B cell (primary cell): ENCODE results near the gene EGFR. TPM values are rescaled to one million over a fixed set of nuclear protein-coding genes. Genes with fewer than 3 reads are reported as not detected.
A peak's percentile ranks its signal among the peaks of the same experiment; 100 is the strongest.

ENCODE experiments used
- ATAC-seq: fragments of 200-7000 bp; cut with Tn5 transposase; one replicate; pipeline ENCODE4 v1.10.0; 2021; ENCODE audit warnings: low read depth, mild to moderate bottlenecking, moderate number of reproducible peaks, moderate library complexity
- CTCF ChIA-PET: fragments of 350-600 bp; sonication (Branson Sonifier 250); formaldehyde crosslinking; loops from one replicate; lab custom pipeline; 2021; ENCODE audit warnings: antibody characterized with exemption, inconsistent platforms; lab: Charles Lee
- POLR2A ChIA-PET: fragments of 350-600 bp; sonication (Branson Sonifier 250); formaldehyde crosslinking; loops from one replicate; lab custom pipeline; 2021; ENCODE audit warnings: antibody characterized with exemption; lab: Charles Lee
- DNase-seq: peaks from one replicate; pipeline ENCODE4 v3.0.0; 2013
- H2AFZ ChIP-seq: 2 replicates; pipeline ENCODE4 v1.6.1; 2012; ENCODE audit warnings: mild to moderate bottlenecking, low read depth, low read length; ENCODE audit not compliant: insufficient read depth, poor library complexity, severe bottlenecking
- H3K27ac ChIP-seq, 2 donors: 1 replicate in 1 of 2; 2 replicates in 1 of 2; pipeline ENCODE4 v1.5.1; 2012 to 2013; ENCODE audit warnings: low read length in 2 of 2, mild to moderate bottlenecking in 2 of 2, moderate library complexity in 1 of 2
- H3K27me3 ChIP-seq, 4 experiments: fragments of 200-600 bp in 1 of 4; sonication (generic) in 1 of 4; replicated peaks in 1 of 4; 1 replicate in 2 of 4; 2 replicates in 2 of 4; pipeline versions ENCODE4 v1.6.1 to v1.7.0; 2013 to 2016; ENCODE audit warnings: low read length in 3 of 4, mild to moderate bottlenecking in 2 of 4, mixed read lengths in 1 of 4, moderate library complexity in 1 of 4; ENCODE audit not compliant: insufficient read depth in 4 of 4, control insufficient read depth in 3 of 4; ENCODE audit errors: control extremely low read depth in 1 of 4
- H3K36me3 ChIP-seq, 2 experiments: replicated peaks in 1 of 2; 1 replicate in 1 of 2; 2 replicates in 1 of 2; pipeline versions ENCODE4 v1.6.1 to v1.7.1; 2013; ENCODE audit warnings: low read length in 1 of 2; ENCODE audit not compliant: insufficient read depth in 2 of 2, control insufficient read depth in 1 of 2; ENCODE audit errors: control extremely low read depth in 1 of 2, extremely low read depth in 1 of 2
- H3K4me1 ChIP-seq, 2 donors: fragments of 200-600 bp in 1 of 2; sonication (generic) in 1 of 2; 1 replicate in 1 of 2; 2 replicates in 1 of 2; pipeline versions ENCODE4 v1.5.1 to v1.6.1; 2013 to 2017; ENCODE audit warnings: low read length in 2 of 2; ENCODE audit not compliant: control insufficient read depth in 2 of 2, insufficient read depth in 2 of 2
- H3K4me2 ChIP-seq: replicated peaks from 2 replicates; pipeline ENCODE3; 2012; ENCODE audit warnings: mild to moderate bottlenecking, low read depth, low read length; ENCODE audit not compliant: poor library complexity, severe bottlenecking
- H3K4me3 ChIP-seq, 5 experiments: fragments of 200-600 bp in 1 of 5; sonication (generic) in 1 of 5; 1 replicate in 3 of 5; 2 replicates in 2 of 5; pipeline versions ENCODE4 v1.5.1 to v1.7.0; 2011 to 2016; ENCODE audit warnings: low read length in 4 of 5, mild to moderate bottlenecking in 4 of 5, low read depth in 2 of 5, control low read depth in 1 of 5, moderate library complexity in 1 of 5; ENCODE audit not compliant: insufficient read depth in 1 of 5; ENCODE audit errors: control extremely low read depth in 1 of 5, extremely low read depth in 1 of 5
- H3K79me2 ChIP-seq: fragments of 200-600 bp; sonication (generic); one replicate; pipeline ENCODE4 v1.6.0; 2016; ENCODE audit warnings: low read length; ENCODE audit not compliant: control insufficient read depth, insufficient read depth
- H3K9ac ChIP-seq: fragments of 200-600 bp; sonication (generic); 2 replicates; pipeline ENCODE4 v1.6.1; 2017; ENCODE audit warnings: mild to moderate bottlenecking, low read length, moderate library complexity
- H3K9me3 ChIP-seq, 3 donors: one replicate each; pipeline versions ENCODE4 v1.6.1 to v1.7.1; 2013; ENCODE audit warnings: low read length in 2 of 3; ENCODE audit not compliant: control insufficient read depth in 2 of 3, insufficient read depth in 1 of 3; ENCODE audit errors: control extremely low read depth in 1 of 3
- H4K20me1 ChIP-seq: 2 replicates; pipeline ENCODE4 v1.6.0; 2012; ENCODE audit warnings: mild to moderate bottlenecking, low read length; ENCODE audit not compliant: insufficient read depth, control insufficient read depth, poor library complexity, severe bottlenecking
- H3K27ac Mint-ChIP-seq: one replicate; pipeline ENCODE4 v1.8.0; 2021; ENCODE audit warnings: mixed read lengths
- H3K27me3 Mint-ChIP-seq: one replicate; pipeline ENCODE4 v1.8.0; 2021; ENCODE audit warnings: mixed read lengths
- H3K4me1 Mint-ChIP-seq: one replicate; pipeline ENCODE4 v1.8.0; 2021; ENCODE audit warnings: mixed read lengths
- H3K4me3 Mint-ChIP-seq: one replicate; pipeline ENCODE4 v1.8.0; 2021; ENCODE audit warnings: mixed read lengths
- H3K9me3 Mint-ChIP-seq: one replicate; pipeline ENCODE4 v1.8.0; 2022; ENCODE audit warnings: mixed read lengths; ENCODE audit not compliant: insufficient read depth
- EZH2 ChIP-seq: IDR thresholded peaks from 2 replicates; pipeline ENCODE4 v1.6.1; 2012; ENCODE audit warnings: borderline replicate concordance, low read depth, mild to moderate bottlenecking, moderate library complexity, low read length; ENCODE audit not compliant: insufficient read depth, poor library complexity, severe bottlenecking
- WGBS: methylation state at CpG from one replicate; pipeline ENCODE4 v1.1.5; 2013; ENCODE audit warnings: missing lambda C conversion rate; ENCODE audit not compliant: insufficient coverage; 5-methylcytosine and 5-hydroxymethylcytosine counted together
- intact Hi-C: fragments of 100-400 bp; cut with micrococcal nuclease; formaldehyde crosslinking; loops from one replicate; pipeline ENCODE4 v1.10.0; 2022
- polyA plus RNA-seq: library from polyadenylated mRNA; depleted of rRNA; stranded (reverse); fragments of >200 nt; gene quantifications from 2 replicates; pipeline ENCODE4 v1.2.3, GENCODE V29; 2012
- total RNA-seq, 2 donors: library from RNA; stranded (reverse); fragments of 120-200 nt in 1 of 2; gene quantifications; 1 replicate in 1 of 2; 2 replicates in 1 of 2; pipeline versions ENCODE4 v1.2.3 to v1.2.4, GENCODE V29; 2013 to 2022
- TF ChIP-seq, protein P1 (sequence below): fragments of 200-600 bp; IDR thresholded peaks from one replicate; pipeline ENCODE4 v1.8.0; 2022; ENCODE audit warnings: antibody characterized with exemption, mild to moderate bottlenecking

The EGFR gene
- total and polyA plus RNA-seq, 2 donors (not counting 1 experiment from before 2014, with no cell fraction given) = not detected

DNA sequence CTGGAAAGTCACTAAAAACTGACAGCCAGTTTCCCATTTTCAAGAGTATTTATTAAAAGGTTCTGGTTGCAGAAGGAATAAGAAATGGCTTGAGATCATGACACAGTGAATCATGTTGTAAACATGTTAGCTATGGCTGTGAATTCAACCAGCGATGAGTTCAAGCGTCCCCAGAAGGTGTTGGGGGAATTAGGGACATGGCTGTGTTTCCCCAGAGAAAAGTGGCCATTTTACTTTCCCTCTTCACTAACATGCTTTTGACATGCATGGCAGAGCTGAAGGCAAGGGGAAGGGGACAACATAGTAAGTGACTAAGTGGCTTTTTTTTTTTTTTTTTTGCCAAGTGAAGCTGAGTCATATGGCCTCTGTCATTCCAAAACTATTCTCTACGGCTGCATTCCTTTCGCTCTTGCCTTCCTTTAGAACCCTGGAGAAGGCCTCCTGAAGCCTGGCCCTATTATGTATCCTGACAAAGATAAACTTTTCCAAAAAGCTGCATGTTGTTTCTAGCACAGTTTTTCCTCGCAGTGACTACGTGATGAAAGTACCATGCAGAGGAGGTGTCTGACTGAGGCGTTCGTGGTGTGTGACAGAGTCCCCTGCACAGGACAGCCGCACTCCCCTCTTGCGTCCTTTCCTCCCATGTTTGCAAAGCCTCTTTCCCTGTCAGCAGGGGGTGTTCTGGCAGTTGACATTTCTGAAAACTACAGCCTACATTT, 46.9 kb downstream of the EGFR start:
- Histone ChIP-seq H3K4me3 (no peak overlapping the region), H3K9me3 (no peaks in the 10 kb centered on the region), H3K9ac (no peak overlapping the region), H4K20me1 (no peaks in the 10 kb centered on the region), H3K4me1 (no peaks in the 10 kb centered on the region), H2AFZ (no peak overlapping the region), H3K27ac (no peak overlapping the region), H3K27me3 (peaks cover 0 to 10% (median 2%) of the 10 kb centered on the region in 4 experiments), H3K36me3 (no peaks in the 10 kb centered on the region), H3K4me2 (no peak overlapping the region), H3K79me2 (no peaks in the 10 kb centered on the region)
- no peaks in the 10 kb centered on the region for H3K9me3 Mint-ChIP-seq
- WGBS = 68% methylated on average over 6 of the region's 10 CpGs
- DNase-seq = no peak
- TF ChIP-seq EZH2 = no peak
- TF ChIP-seq, protein P1, sequence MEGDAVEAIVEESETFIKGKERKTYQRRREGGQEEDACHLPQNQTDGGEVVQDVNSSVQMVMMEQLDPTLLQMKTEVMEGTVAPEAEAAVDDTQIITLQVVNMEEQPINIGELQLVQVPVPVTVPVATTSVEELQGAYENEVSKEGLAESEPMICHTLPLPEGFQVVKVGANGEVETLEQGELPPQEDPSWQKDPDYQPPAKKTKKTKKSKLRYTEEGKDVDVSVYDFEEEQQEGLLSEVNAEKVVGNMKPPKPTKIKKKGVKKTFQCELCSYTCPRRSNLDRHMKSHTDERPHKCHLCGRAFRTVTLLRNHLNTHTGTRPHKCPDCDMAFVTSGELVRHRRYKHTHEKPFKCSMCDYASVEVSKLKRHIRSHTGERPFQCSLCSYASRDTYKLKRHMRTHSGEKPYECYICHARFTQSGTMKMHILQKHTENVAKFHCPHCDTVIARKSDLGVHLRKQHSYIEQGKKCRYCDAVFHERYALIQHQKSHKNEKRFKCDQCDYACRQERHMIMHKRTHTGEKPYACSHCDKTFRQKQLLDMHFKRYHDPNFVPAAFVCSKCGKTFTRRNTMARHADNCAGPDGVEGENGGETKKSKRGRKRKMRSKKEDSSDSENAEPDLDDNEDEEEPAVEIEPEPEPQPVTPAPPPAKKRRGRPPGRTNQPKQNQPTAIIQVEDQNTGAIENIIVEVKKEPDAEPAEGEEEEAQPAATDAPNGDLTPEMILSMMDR = no peak
- H3K4me3 Mint-ChIP-seq = no peak overlapping the region
- intact Hi-C loops = no loop called here
- ChIA-PET CTCF (no interaction called here), POLR2A (no interaction called here)
- ATAC-seq = peak; percentile 31
- H3K27me3 Mint-ChIP-seq = peaks cover 41% of the 10 kb centered on the region
- H3K4me1 Mint-ChIP-seq = peaks cover 2% of the 10 kb centered on the region
- no peak overlapping the region for H3K27ac Mint-ChIP-seq

DNA sequence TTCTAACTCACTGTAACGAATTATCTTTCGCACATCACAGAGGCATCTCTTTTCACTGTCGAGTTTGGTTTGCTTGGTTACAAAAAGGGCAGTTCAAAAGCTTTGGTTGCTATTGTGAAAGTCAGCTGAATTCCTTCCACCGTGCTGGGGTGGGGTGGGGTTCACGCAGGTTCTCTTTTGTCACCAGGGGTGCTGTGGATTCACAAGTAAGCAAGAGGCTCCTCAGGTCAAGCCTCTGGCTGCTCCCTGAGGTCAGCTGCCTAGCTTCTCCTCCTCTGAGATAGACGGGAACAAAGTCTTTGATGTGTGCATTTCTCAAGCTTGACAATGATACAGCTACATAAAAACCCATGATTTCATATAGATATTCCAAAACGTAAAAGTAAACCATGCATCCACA, 47.7 kb downstream of the EGFR start:
- no peaks in the 10 kb centered on the region for H3K79me2 ChIP-seq

More for the DNA sequence above, 47.7 kb downstream of the EGFR start:
- no peak overlapping the region for H3K27ac Mint-ChIP-seq
- Histone ChIP-seq H3K4me3 (no peak overlapping the region), H3K27ac (no peak overlapping the region), H3K9me3 (no peaks in the 10 kb centered on the region), H4K20me1 (no peaks in the 10 kb centered on the region), H3K36me3 (no peaks in the 10 kb centered on the region), H2AFZ (no peak overlapping the region), H3K9ac (no peak overlapping the region), H3K27me3 (peaks cover 0 to 10% (median 3%) of the 10 kb centered on the region in 4 experiments), H3K4me2 (no peak overlapping the region), H3K4me1 (no peaks in the 10 kb centered on the region)
- peaks cover 2% of the 10 kb centered on the region for H3K4me1 Mint-ChIP-seq
- CTCF ChIA-PET = no interaction called here
- ATAC-seq = no peak
- no peak for TF ChIP-seq EZH2
- TF ChIP-seq, protein P1 = no peak
- POLR2A ChIA-PET = no interaction called here
- H3K27me3 Mint-ChIP-seq = peaks cover 36% of the 10 kb centered on the region
- no peaks in the 10 kb centered on the region for H3K9me3 Mint-ChIP-seq
- DNase-seq = no peak
- no peak overlapping the region for H3K4me3 Mint-ChIP-seq
- WGBS = 76% methylated on average over 4 of the region's 7 CpGs
- intact Hi-C loops = no loop called here
